NCI-H446 (cell line): ENCODE results near the gene TBC1D3I.
"Not testable (repeated sequence)": the region's sequence is repeated elsewhere in the genome, so short reads cannot be mapped to it uniquely, and the experiment has no call there.

Experiments used
- DNase-seq, 2 experiments: peaks; one replicate each; lab custom pipeline; 2025; lab: John Stamatoyannopoulos, UW

Gene TBC1D3I

GRCh38 chr17:36264470-36264869 is at the start of gene TBC1D3I:
TBC1D3I (minus strand) TSS chr17:36264570; CDS start chr17:36262985, 1,585 bp downstream.
- not testable (repeated sequence) for DNase-seq

DNA sequence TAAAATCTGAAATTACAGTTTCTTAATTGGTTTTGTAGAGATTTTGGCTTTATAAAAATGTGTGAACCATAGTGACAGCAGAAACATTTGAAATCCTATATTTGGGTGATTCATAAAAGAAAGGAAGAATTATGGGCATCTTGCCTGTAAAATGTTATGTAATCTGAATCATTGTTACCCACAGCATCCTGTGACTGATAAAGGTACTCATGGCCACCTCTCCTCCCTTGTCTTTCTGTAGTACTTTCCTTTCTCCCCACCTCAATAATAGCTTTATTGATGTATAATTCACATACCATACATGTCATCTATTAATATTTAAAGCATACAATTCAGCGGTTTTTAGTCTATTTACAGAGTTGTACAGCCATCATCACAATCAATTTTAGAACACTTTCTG is 30.8 kb upstream of the TBC1D3I start:
- not testable (repeated sequence) for DNase-seq

GRCh38 chr17:36289965-36290612 is 25.7 kb upstream of the TBC1D3I start:
- not testable (repeated sequence) for DNase-seq

DNA sequence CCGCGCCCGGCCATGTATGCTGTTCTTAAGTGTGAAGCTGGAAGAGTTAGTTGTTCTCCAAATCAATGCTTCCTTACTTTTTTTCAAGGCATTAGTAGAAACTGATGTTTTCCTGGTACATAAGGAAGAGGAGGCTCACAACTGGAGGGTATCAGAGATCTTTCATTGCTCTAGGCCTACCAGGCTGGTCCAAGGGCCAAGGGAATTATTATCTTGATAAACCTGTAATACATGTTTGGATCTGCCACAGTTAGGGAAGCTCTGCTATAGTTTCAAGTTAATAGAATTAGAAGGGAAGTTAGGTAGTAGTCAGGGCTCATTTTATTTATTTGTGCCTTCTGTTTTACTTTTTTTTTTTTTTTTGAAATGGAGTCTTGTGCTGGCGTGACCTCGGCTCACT is 19.8 kb upstream of the TBC1D3I start:
- not testable (repeated sequence) for DNase-seq

- not testable (repeated sequence) for DNase-seq
These were observed 18.9 kb upstream of the TBC1D3I start for GRCh38 chr17:36283256-36283655.

DNA sequence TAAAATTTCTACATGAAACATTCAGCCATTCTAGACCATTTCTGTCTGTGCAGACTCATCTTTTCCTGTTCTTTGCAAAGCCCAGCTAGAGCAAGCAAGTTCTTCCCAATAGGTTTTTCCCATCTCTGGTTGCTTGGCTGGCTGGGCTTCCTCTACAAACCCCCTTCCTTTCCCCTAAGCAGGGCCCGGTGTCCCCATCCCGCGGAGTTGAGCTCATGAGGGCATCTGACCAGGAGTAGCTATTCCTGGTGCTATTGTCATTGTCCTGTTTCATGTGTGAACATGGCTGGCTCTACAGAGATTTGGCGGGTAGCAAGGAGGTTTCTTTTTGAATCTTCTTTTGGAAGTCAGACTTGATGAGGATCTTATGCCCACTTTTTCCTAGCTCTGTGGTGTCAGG is 22.3 kb downstream of the TBC1D3I start:
- not testable (repeated sequence) for DNase-seq

DNA sequence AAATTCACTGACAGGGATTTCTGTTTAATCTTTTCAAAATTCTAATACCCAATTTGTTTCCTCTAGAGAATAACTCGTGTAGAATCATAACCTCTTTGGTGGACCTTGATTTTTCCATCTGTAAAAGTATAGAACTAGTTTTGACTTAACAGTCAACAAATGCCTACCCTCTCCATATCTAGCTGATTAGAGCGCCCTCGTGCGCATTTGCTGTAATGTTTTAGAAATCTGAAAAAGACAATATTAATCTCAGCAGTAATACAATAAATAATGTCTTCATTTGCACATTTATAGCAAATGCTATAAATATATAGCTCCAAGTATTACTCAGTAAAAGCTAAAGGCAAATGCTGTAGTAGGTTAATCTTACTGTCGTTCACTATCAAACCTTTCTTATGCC is 34.7 kb downstream of the TBC1D3I start:
- not testable (repeated sequence) for DNase-seq

- DNase-seq, result not testable (repeated sequence)
These were observed 41.4 kb downstream of the TBC1D3I start for GRCh38 chr17:36222967-36223366.

DNA sequence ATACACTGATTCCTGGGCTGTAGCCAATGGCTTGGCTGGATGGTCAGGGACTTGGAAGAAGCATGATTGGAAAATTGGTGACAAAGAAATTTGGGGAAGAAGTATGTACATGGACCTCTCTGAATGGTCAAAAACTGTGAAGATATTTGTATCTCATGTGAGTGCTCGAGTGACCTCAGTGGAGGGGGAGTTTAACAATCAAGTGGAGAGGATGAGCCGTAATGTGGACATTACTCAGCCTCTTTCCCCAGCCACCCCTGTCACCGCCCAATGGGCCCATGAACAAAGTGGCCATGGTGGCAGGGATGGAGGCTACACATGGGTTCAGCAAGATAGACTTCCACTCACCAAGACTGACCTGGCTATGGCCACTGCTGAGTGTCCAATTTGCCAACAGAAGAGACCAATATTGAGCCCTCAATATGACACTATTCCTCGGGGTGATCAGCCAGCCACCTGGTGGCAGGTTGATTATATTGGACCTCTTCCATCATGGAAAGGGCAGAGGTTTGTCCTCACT is 42.7 kb downstream of the TBC1D3I start:
- DNase-seq, result not testable (repeated sequence)

GRCh38 chr17:36220737-36221580 is 43.4 kb downstream of the TBC1D3I start:
- not testable (repeated sequence) for DNase-seq

- DNase-seq, result not testable (repeated sequence)
These were observed 44.8 kb downstream of the TBC1D3I start for GRCh38 chr17:36219556-36219955.

DNA sequence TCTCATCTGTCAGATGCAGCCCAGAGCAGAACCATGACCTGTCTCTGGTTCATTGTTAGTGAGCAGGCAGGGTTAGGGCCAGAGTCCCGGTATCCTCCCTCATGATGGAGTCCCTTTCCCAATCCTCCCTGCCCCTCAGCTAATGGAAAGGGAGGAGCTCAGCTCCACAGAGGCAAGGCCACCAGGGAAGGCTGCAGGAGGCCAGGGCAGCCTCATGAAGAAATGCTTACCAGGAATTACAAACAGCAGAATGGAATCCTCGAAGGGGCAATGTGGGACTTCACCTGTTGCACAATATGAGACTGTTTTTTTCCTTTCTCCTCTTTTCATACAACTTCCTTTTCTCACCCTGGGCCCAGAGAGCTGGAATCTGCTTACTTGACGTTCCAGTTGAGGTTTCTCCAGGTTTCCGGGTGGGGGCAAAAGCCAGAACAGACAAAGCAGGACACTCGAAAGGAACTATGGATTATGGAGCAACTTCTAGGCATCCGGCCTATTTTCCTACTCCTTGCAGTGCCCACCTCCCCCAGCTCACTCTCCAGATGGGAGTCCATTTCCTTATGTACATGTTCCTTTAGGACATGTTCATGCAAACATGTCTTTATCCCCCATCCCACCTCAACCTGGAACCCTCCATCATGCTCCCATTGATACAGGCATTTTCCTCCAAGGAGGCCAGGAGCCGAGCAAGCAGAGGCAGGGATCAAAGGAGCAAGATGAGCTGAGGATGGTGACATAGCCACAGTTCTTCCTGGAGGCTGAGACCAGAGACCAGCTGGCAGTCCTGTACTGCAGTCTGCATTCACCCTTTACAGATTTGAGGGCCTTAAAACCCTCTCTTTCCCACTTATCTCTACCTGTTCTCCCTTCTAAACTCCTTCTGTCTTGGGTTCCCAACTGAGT is 48.7 kb downstream of the TBC1D3I start:
- DNase-seq, result not testable (repeated sequence)

DNA sequence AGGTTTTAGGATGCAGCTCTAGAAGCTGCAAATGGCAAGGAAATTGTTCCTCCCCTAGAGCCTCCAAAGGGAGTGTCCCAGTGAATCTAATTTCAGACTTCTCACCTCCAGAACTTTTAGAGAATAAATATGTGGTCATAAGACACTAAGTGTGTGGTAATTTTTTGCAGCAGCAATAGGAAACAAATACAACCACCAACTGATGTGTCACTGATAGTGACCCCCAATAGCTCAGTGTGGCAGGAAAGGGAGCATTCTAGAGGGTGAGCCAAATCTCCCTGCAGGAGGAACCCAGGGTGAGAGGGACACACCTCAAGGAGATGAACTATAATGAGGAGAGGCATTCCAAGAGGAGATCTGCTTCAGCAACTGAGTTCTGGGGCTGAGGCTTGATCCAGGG is 49.5 kb downstream of the TBC1D3I start:
- DNase-seq, result no peak

DNA sequence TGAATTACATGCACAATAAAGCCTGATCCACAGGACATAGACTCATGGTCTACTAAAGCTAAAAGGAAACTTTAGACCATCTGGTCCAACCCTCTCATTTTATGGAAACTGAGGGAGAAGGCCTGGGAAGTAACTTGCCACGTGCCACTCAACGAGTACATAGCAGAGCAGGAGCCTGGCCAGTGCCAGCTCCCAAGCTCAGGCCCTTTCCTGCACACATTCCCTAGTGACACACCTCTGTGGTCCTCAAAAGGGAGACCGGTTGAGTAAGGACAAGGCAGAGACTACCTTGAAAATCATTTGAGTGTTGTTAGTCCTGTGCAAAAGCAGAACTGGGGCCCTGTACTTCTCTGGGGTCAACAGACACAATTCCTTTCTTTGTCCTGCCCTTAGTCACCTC is 50.7 kb downstream of the TBC1D3I start:
- no peak for DNase-seq

DNA sequence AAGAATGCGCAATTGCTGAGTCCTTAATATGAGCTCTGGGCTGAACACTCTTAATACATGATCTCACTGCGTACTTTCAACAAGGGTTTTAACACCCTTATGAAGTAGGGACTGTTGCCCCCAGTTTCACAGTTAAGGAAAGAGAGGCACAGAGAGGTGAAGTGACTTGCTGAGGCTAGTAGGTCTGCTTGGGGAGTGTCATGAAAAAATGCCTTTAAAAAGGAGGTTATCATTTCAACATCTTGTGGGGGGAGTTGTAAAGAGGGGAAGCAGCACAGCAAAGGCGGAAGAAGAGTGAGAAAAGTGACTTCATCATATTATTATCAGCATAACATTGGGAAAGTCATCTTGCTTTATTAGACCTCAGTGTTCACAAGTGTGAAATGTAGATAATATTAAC is 51.4 kb downstream of the TBC1D3I start:
- no peak for DNase-seq

DNA sequence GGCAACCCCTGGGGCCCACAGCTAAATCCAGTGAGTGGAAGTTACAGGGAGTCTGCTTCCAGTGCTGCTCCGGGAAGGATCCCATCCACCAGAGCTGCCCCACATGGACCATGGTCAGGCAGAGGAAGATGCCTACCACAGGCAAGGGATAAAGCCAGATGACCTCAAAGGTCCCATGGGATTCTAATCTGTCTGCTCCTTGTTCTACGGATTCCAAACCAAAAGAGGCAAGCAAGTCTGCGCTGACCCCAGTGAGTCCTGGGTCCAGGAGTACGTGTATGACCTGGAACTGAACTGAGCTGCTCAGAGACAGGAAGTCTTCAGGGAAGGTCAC is 52.1 kb downstream of the TBC1D3I start:
- no peak for DNase-seq

GRCh38 chr17:36211484-36212271 is 52.7 kb downstream of the TBC1D3I start:
- not testable (repeated sequence) for DNase-seq

DNA sequence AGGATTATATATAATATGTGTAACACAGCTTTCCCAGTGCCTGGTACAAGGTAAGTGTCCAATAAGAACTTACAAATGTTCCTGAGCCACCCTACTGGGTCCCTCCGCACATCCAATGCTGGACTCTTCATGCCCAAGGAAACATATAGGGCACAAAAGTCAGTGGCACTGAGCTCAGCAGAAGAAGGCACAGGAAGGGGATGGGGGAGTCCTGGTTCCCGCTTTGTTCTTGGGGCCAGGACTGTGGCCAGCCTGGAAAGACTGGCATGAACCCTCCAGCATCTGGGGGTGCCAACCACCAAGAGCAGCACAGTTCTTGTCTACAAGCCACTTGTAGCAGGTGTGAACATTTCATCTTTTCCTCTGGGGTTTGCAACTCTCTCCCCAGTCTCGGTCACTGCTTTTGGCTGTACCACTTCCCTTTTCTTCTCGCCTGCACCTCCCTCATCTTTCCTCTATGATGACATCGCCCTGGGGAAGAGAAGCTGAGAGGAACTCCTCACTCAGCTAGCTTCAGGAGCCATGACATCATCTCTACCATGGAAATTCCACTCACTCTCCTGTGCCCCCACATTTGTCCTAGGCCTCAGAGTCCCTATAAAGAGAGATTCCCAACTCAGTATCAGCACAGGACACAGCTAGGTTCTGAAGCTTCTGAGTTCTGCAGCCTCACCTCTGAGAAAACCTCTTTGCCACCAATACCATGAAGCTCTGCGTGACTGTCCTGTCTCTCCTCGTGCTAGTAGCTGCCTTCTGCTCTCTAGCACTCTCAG is 53.7 kb downstream of the TBC1D3I start, which contains the start of gene CCL4L2:
TSS of gene CCL4L2 (plus strand) at position 625 of the 773 bp plus-strand sequence.
- DNase-seq, result not testable (repeated sequence)

DNA sequence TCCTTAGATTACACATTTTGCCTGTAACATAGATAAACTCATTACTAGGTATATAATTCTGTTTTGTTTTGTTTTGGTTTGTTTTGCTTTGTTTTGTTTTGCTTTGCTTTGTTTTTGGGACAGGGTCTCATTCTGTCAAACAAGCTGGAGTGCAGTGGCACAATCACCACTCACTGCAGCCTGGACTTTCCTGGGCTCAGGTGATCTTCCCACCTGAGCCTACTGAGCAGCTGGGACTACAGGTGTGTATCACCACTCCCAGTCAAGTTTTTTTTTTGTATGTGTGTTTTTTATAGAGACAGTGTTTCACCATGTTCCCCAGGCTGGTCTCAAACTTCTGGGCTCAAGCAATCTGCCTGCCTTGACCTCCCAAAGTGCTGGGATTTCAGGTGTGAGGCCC is 54.8 kb downstream of the TBC1D3I start:
- DNase-seq, result no peak

DNA sequence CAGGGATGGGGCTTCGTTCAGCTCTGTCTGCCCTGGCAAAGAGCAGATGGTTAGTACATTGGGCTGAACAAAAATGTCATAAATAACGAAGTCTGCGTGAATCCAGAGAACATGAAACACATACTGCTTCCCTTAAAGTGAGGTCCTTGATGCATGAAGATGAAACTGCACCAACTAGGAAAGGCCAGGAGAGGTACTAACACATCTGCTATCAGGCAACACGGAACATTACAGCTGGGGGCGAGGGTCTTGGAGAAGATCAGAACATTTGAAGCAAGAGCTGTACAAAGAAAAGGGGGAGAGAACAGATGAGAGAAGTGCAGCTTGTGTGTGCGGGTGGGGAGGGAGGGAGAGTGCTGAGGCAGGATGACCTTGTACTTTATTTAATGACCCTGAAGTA is 57.0 kb downstream of the TBC1D3I start:
- DNase-seq, result not testable (repeated sequence)
